Measurements from ENCODE around the gene ZC3H12A.

Gene ZC3H12A

GRCh38 chr1:37456614-37457013, 17.8 kb upstream of the ZC3H12A start:
- FAIRE-seq, result no peak

DNA sequence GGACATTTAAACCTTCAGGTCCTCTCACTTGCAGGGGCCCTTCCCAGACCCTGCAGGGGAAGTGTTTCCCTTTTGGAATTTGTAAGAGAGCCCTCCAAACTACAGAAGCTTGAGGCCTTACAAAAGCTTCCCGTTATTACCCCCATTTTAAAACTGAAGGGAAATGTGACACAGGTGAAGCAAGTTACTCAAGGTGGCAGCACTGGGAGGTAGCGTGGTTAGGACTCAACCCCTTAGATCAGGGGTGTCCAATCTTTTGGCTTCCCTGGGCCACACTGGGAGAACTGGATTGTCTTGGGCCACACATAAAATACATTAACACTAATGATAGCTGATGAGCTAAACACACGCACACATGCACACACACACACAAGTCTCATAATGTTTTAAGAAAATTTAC, 15.8 kb upstream of the ZC3H12A start:
- no peak for FAIRE-seq

GRCh38 chr1:37461698-37462436, 12.5 kb upstream of the ZC3H12A start:
- no peak for FAIRE-seq

- FAIRE-seq, result no peak
Observed at GRCh38 chr1:37464443-37464842, 9.9 kb upstream of the ZC3H12A start.

- no peak for FAIRE-seq
Observed at GRCh38 chr1:37465593-37466517, 8.5 kb upstream of the ZC3H12A start.

GRCh38 chr1:37468037-37468436, 6.3 kb upstream of the ZC3H12A start:
- no peak for FAIRE-seq

DNA sequence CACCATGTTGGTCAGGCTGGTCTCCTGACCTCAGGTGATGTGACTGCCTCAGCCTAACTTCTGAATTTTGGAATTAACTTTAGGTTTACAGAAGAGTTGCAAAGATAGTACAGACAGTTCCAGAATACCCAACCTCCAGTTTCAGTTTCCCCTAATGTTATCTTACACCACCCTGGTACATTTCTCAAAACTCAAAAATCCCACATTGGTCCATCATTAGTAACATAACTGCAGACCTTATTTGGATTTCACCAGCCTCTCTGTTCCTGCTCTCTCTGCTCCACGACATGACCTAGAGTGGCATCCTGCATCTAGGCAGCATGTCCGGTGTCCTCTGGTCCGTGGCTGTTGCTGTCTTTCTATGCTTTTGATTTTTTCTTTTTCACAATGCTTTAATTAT, 5.0 kb upstream of the ZC3H12A start:
- FAIRE-seq, result no peak

GRCh38 chr1:37471345-37472231, 2.8 kb upstream of the ZC3H12A start:
- FAIRE-seq, result no peak

- FAIRE-seq, result no peak
Observed at GRCh38 chr1:37472281-37472680, 2.1 kb upstream of the ZC3H12A start.

GRCh38 chr1:37472994-37473393, 1.4 kb upstream of the ZC3H12A start:
- no peak for FAIRE-seq

DNA sequence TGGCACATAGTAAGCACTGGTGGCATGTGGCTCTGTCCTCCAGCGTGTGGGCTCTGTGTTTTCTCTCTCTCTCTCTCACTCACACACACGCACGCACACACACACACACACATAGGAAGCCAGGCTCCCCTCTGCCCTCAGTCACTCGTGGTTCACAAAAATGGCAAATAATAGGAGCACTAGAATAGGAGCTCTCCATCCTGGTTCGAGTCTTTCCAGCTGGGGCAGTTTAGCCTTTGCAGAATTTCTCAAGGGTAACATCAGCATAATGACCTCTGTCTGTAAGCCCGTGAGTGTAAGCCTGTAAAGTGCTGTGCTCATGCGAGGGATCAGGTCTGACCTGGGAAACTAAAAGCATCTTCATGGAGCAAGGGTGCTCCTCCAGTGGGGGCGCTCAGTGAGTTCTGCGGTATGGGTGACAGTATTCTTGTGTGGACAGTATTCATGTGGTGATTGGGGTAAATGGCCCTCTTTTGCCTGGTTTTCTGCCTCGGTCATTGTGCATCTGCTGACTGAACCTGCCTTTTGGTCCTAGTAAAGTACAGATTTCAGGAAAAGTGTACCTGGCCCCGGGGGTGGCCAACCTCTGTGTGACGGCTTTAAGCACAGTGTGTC, 842 bp upstream of the ZC3H12A start:
- no peak for FAIRE-seq

- no peak for FAIRE-seq
Observed at GRCh38 chr1:37474697-37475379, 458 bp downstream of the ZC3H12A start.

DNA sequence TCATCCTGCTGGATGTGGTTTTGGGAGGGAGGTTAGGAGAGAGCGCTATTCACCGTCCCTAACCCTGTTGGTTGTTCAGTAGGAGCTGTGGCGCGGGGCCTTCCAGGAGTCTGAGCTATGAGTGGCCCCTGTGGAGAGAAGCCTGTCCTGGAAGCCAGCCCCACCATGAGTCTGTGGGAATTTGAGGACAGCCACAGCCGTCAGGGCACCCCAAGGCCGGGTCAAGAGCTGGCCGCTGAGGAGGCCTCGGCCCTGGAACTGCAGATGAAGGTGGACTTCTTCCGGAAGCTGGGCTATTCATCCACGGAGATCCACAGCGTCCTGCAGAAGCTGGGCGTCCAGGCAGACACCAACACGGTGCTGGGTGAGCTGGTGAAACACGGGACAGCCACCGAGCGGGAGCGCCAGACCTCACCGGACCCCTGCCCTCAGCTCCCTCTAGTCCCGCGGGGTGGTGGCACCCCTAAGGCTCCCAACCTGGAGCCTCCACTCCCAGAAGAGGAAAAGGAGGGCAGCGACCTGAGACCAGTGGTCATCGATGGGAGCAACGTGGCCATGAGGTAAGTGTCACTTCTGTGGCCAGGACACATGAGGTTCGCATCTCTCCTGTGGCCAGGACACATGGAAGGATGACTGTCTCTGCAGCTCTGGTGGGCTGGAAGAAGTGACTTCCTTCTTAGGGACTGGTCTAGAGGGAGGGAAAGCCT, 1.2 kb downstream of the ZC3H12A start:
- no peak for FAIRE-seq

- no peak for FAIRE-seq
Observed at GRCh38 chr1:37476087-37476452, 1.7 kb downstream of the ZC3H12A start.

GRCh38 chr1:37476460-37477197, 2.2 kb downstream of the ZC3H12A start:
- no peak for FAIRE-seq

GRCh38 chr1:37477198-37477931, 3.0 kb downstream of the ZC3H12A start:
- FAIRE-seq, result no peak

DNA sequence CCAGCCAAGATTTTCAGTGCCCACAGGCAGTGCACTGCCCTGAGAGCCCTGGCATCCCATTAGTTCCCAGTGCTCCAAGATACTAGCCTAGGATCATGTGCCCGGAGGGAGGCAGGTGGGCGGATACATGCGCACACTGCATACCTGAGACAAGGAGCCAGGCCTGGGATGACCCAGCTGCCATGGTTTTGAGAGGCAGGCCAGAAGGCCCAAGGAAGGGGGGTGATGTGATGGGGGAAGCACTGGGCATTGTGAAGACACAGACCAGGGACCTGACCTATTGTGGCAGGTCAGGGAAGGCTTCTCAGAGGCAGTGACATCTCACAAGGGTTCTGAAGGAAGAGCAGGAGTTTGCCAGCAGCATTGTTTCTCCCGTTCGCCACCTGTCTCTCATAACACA, 3.6 kb downstream of the ZC3H12A start:
- FAIRE-seq, result no peak

DNA sequence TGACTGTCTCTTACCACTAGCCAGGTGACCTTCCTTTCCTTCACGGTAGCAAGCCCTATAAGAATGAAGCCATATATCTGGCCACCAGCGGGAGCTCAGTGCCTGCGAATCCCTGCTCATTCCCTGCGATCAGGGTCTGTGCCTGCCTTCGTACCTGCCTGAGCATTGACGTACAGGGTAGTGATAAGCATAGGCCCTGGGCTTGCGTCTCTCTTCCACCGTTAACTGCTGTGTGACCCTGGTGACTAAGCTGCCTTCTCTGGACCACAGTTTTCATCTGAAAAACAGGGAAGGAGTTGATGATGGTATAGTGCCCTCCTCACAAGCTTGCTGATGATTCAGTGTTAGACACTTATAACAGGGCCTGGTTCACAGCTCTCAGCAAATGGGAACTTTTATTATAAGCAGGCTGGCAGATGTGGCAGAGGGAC, 4.1 kb downstream of the ZC3H12A start:
- no peak for FAIRE-seq

DNA sequence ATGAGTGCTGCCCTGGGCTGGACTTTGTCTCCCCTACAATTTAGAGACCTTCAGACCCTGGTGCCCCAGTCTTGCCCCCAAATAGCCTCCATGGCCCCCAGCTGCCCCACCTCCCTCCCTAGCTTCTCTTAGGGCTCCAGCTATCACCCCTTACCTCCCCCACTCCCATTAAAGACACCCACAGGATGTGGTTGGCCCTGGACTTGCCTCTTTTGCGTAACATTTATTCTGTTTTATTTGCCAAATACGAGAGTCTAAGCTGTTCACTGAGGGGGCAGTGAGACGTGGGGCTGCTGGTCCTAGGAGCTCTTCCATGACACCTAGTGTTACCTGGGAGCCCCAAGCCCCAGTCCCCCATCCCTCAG, 4.5 kb downstream of the ZC3H12A start:
- no peak for FAIRE-seq

Data from colon (tissue), 2 donors.